GM19099 (cell line): ENCODE data around the gene ERN1.

Experiments used
- POLR2A ChIP-seq: IDR thresholded peaks from 3 replicates; pipeline ENCODE4 v1.6.1; 2011; ENCODE audit warnings: low read depth; ENCODE audit not compliant: insufficient read length; ENCODE audit errors: extremely low read depth

Gene ERN1

DNA sequence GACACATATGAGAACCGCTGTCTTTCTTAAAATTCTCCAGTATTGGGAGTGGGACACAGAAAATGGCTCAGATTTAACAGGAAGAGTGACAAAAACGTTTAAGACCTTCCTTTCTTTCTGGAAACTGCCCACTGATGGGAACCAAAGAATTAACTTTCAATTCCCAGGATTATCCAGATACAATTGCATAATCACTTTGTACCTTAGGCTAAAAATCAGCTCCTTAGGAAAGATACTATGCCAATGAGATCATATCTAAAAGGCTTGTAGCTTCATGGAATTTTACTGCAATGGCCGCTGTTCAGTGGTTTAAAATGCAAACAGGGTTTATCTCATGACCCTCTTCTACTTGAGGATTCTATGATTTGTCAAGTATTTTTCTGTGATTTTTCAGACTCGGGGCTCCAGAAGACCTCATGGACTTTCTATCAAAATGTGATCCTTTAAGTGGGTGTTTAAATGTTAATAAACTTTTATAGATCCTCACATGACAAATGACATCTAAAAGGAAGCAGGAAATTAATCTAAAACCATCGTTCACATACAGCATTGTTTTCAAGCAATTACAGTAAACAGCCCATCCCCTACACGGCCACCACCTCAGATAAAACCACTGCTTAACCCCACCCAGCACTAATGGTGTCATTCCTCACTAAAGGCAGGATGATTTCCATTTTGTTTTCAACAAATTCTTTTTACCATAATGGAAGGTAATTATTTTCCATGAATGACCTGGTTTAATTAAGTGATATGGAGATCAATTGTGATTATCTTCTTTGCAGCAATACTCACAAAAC lies 31.6 kb upstream of the ERN1 start:
- TF ChIP-seq POLR2A, result no peak

DNA sequence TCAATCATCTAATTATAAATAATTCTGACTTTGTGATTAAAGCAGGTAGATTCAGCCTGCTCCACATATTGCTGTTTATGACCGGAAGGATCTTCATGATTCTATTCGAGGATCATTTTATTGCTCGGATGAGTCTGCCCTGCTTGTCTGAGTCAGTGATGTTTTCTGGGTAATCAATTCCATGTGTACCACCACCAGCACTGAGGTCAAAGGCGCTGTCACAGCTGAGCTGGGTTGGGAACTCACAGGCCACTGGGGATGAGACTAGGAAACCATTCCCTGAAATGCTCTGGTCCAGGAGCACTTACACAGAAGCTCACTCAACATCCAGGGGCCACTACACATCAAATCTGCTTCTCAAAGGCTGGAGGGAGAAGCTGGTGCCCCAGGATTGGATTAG lies 30.4 kb upstream of the ERN1 start:
- TF ChIP-seq POLR2A, result no peak

DNA sequence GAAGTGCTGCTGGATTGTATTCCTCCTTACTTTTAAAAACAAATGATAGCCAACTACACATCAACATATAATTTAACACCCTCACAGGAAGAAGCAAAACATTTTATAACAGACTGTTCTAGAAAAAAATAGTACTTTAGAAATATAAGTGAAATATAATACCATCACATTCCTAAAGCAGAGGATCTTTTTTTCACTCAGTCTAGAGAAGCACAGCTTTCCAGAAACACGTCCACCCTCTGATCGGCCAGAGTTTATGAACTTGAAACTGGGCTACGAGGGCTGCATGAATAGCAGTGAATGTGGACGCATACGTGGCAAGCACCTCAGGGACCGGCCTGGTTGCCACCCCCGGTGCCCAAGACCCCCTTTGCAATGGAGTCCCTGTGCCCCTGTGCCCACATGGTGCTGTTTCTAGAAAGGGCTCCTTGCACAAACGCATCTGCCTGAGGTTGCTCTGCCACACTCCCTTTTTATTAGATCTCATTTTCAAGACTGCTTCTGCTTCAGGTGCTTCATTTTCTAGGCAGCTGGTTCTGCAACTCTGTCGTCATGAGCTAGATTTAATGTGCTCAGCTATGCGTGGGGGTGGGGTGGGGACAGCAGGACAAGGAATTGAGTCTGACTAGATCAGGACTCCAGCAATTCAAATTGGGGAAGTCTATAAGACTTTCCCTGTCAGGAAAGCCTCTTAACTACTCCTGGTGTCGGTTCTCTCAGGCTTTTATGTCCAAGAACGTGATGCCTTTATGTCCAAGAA lies 29.1 kb upstream of the ERN1 start:
- no peak for TF ChIP-seq POLR2A

DNA sequence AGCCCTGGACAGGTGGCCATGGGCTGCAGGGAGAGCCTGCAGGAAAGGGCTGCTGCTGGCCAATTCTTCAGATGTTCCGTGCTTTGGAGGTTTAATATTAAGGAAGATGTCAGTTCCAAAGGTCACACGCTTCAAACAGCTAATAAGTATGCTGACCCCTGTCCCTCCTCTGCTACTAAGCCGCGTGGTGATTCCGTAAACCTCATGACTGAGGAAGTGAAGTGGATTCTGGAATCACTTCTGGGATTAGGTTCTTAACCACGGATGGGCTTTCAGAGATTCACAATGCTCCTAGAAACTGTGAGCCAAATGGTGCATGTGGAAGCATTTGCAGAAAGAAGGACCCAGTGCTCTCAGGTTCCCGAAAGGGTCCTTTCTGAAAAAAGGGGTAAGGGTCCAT lies 28.5 kb upstream of the ERN1 start:
- TF ChIP-seq POLR2A, result no peak

DNA sequence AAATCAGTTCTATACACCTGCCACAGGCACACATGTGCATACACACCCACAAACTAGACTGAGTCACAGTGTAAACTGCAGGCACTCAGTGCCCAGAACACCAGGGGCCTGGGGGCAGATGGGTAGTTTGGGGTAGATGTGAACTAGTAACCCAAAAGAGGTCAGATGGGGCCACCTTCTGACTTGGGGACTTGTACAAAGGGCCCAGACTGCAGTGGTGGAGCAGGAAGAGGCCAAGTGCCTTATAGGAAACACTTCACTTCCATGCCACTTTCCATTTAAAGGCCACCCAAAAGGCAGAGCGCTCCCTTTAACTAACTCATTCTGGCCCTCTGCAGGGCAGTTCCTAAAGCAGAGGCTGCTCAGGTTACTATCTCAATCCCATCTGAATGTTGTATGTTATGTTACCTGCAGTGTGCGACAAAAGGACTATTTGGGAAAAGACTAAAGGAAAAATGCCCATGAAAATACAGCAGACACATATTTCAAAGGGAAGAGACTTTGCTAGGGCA lies 27.8 kb upstream of the ERN1 start:
- TF ChIP-seq POLR2A, result no peak

DNA sequence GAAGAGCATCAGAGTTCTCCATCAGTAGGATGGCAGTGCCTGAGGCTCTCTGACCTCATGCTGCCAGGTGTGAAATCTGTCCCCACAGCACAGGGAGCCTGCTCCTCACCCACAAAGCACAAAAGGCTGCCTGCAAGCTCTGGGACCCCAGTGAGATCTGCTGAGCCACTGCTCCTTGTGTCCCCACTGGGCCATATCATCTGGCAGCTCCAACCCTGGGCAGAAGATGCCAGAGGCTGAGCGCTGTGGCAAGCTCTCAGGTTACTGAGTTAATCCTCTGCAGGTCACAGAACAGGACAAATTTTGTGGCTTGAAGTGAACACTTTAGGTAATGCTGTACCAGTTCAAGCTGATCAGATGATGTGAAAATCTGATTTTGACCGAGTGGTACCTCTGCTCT lies 26.7 kb upstream of the ERN1 start:
- no peak for TF ChIP-seq POLR2A

DNA sequence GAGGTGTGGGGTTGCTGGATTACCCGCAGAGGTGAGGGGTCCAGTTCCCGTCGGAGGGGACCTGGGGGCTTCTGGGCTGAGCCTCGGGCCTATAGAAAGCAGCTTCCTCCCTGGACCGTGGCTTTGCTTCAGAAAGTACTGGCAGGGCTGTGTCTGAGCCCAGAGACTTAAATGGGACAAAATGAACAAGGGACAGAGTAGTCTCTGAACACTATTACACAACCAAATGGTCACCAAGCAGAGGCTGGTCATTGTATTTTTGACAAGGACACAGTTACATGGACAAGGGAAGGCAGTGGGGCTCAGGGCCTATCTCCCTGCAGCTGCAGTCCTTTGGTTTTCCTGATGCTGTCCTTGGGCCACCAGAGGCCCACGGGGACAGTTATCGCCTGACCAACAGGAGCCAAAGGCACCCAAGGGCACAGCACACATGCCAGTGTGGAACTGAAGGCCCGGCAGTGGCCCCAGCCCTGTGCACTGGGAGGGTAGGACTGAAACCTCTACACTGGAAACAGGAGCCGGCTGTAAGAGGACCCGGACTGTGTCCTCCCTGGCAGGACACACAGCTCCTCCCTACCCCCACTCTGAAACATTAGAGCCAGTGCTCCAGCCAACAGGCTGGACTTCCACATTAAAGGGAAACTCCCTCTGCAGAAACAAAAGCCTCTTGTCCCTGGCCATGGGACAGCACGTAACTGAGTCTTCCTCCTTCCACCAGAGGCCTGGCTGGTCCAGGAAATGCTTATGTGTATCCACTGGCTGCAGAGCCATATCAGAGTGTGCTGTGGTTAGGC lies 26.0 kb upstream of the ERN1 start:
- no peak for TF ChIP-seq POLR2A

DNA sequence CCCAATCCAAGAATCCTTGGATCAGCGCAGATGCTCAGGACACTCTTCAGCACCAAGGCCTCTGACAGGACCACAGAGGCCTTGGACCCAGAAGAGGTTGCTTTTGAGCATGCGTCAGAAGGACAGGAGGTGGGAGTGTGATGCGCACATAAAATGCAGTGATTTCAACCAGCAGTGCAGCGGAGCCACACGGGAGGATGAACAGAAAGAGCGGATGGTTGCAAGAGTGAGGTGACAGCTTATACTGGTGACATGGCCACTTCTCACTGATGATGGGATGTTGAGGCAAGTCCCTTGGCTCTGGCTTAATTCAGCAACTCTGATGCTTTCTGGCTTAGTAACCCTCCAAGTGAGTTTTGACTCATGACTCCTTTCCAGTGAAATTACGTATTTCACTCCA lies 25.2 kb upstream of the ERN1 start:
- no peak for TF ChIP-seq POLR2A

DNA sequence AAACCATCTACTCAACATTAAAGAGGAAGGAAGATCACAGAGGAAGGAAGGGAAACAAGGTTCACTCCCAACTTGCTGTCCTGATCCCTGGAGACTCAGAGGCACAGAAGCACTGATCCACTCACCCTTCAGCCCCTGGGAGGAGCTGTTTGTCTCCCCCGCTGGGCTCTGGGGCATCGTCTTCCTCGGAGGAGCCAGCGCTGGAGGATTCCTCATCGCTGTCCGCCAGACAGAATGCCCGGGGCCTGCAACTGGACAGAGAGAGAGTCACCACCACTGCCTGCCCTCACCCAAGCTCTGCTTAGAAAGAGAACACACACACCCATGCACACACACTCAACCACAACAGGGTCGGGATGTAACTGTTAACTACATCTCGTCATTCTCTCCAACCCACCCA lies 24.8 kb upstream of the ERN1 start:
- TF ChIP-seq POLR2A, result no peak

DNA sequence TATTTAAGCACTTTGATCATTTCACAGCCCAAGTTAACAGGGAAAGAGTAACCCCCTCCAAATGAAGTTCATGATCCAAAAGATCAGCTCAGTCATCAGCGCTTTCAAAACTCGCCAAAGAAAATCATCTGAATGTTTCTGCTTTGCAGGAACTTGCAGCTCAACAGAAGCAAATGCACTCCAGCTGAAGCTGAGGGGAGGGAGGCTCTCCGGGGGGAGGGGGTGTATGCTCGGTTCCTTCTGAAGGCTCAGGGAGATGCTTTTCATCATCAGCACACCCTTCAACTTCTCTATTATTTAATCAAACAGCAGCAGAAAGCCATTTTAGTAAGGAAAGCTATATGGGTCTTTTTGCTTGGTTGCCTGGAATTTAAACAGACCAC lies 24.4 kb upstream of the ERN1 start:
- no peak for TF ChIP-seq POLR2A

DNA sequence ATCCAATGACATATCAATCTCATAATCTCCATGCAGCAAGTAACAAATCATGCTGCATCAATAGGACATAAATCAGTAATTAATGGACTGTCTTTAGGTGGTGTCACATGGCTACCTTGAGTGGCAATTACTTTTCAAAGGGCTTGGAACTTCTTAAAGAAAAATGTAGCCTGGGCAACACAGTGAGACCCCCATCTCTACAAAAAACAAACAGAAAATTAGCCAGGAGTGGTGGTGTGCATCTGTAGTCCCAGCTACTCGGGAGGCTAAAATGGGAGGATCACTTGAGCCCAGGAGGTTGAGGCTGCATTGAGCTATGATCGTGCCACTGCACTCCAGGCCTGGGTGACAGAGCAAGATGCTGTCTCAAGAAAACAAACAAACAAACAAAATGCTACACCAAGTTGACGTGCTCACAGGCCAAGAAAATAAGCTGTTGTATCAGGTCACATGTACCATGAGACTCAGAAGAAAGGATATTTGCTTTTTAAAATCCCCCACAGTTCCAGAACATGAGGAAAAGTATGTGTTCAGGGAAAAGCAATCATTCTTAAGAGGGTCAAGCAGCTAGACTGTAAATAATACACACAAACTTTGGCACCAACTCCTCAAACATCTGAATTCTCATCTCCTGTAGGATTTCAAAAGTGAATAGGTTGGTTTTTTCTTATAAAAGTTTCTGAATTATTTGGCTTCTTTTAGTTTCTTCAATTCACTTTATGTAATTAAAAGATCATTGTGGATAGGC lies 23.8 kb upstream of the ERN1 start:
- no peak for TF ChIP-seq POLR2A

DNA sequence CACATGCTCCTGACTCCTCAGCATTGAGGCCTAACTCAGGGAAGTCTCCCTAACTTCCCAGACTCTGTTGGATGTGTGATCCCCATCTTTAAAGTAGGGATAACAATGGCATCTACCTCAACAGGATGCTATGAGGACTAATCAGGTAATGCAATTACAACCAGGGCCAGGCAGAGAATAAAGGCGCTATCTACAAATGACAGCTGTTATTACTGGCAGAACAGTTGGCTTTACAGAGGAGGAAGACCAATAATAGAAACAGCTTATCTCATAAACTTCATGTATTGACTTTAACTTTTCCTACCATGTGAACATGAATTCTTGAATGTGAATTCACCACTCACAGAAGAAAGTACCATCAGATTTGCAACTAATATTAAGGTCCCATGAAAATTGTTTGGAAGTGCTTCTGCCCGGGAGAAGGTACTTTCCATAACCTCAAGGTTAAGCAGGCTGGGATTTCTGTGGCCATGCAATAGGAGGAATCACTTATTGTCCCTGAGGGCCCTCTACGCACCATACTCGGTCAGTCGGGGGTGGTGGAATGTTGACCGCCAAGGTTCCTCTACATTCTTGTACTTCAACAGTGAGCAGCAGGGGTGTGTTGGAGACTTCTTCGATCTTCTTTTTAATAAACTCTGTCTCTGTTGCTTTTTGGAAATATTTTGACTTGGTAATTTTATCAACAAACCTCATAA lies 22.6 kb upstream of the ERN1 start:
- TF ChIP-seq POLR2A, result no peak

DNA sequence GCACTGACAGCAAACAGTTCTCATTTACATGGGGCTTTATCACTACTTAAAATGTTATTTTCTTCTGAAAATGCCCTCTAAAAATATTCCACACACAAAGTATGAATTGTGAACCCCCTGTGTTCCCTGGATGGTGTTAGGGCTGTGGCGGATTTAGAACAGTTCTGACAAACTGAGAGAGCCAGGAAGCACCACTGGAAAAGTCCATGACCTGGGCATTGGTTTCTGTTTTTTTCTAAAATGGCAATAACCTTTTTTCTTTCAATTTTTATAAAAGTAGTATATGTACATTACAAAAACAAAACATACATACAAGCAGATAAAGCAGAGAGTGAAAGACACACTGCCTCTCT lies 21.0 kb upstream of the ERN1 start:
- no peak for TF ChIP-seq POLR2A
